Peyer's patch (tissue), 4 donors: ENCODE data around the gene INPP4A. TPM values are rescaled to one million over a fixed set of nuclear protein-coding genes. Genes with fewer than 3 reads are reported as not detected.

Experiments
- DNase-seq, 3 donors: peaks; one replicate each; pipeline ENCODE4 v3.0.0-alpha.2; 2017 to 2019
- H3K27ac ChIP-seq, 4 donors: fragments of 200-600 bp; sonication (generic); one replicate each; pipeline ENCODE4 v1.5.1; 2016 to 2019
- H3K27me3 ChIP-seq, 2 donors: fragments of 200-600 bp; sonication (generic); one replicate each; pipeline ENCODE4 v1.5.1; 2019
- H3K36me3 ChIP-seq, 3 donors: fragments of 200-600 bp; sonication (generic); one replicate each; pipeline ENCODE4 v1.5.1; 2016 to 2019
- H3K4me1 ChIP-seq, 4 donors: fragments of 200-600 bp; sonication (generic); one replicate each; pipeline ENCODE4 v1.5.1; 2016 to 2019
- H3K4me3 ChIP-seq, 4 donors: fragments of 200-600 bp; sonication (generic); 1 replicate in 3 of 4; 2 replicates in 1 of 4; pipeline ENCODE4 v1.5.1; 2016 to 2019; ENCODE audit warnings: mild to moderate bottlenecking in 1 of 4
- H3K9me3 ChIP-seq, 4 donors: fragments of 200-600 bp; sonication (generic); one replicate each; pipeline ENCODE4 v1.5.1; 2016 to 2019; ENCODE audit warnings: mild to moderate bottlenecking in 1 of 4
- CTCF ChIP-seq, 6 experiments: fragments of 450-650 bp in 4 of 6; fragments of 200-600 bp in 2 of 6; sonication (generic) in 1 of 6; IDR thresholded peaks; one replicate each; pipeline ENCODE4 v1.5.1; 2017 to 2019; ENCODE audit warnings: antibody characterized with exemption in 6 of 6, mild to moderate bottlenecking in 3 of 6, moderate library complexity in 1 of 6
- POLR2A ChIP-seq, 2 donors: fragments of 450-650 bp; IDR thresholded peaks; one replicate each; pipeline ENCODE4 v1.5.1; 2017; ENCODE audit warnings: antibody characterized with exemption in 2 of 2, mild to moderate bottlenecking in 2 of 2, moderate library complexity in 2 of 2
- total RNA-seq, 4 donors: library from RNA; depleted of rRNA; stranded (reverse); fragments of >200 nt; gene quantifications; one replicate each; pipeline ENCODE4 v1.1.0, GENCODE V29; 2016

The INPP4A gene
- total RNA-seq, 4 donors from 2014 or later, result 15.6 to 78.4 (median 27.4) TPM

GRCh38 chr2:98541489-98541888, 96.8 kb downstream of the INPP4A start:
- H3K36me3 ChIP-seq, result peaks cover 0 to 52% (median 0%) of the 10 kb centered on the region in 3 donors
- no peak for TF ChIP-seq CTCF (IDR thresholded peaks at IDR 0.05)
- no peak for TF ChIP-seq POLR2A (IDR thresholded peaks at IDR 0.05)
- H3K27ac ChIP-seq, result no peak overlapping the region
- H3K27me3 ChIP-seq, result no peaks in the 10 kb centered on the region
- no peaks in the 10 kb centered on the region for H3K9me3 ChIP-seq
- H3K4me1 ChIP-seq, result no peaks in the 10 kb centered on the region
- no peak for DNase-seq
- no peak overlapping the region for H3K4me3 ChIP-seq

- Histone ChIP-seq H3K36me3 (peaks cover 0 to 56% (median 0%) of the 10 kb centered on the region in 3 donors), H3K27ac (no peak overlapping the region), H3K4me1 (no peaks in the 10 kb centered on the region), H3K4me3 (no peak overlapping the region), H3K27me3 (no peaks in the 10 kb centered on the region), H3K9me3 (no peaks in the 10 kb centered on the region)
- TF ChIP-seq CTCF (IDR thresholded peaks at IDR 0.05) (no peak), POLR2A (IDR thresholded peaks at IDR 0.05) (no peak)
- DNase-seq, result no peak
Measured at GRCh38 chr2:98541906-98542305, 97.2 kb downstream of the INPP4A start.

- H3K27me3 ChIP-seq, result no peaks in the 10 kb centered on the region
- H3K27ac ChIP-seq, result no peak overlapping the region
- no peak for TF ChIP-seq CTCF (IDR thresholded peaks at IDR 0.05)
- TF ChIP-seq POLR2A (IDR thresholded peaks at IDR 0.05), result no peak
- H3K4me1 ChIP-seq, result no peaks in the 10 kb centered on the region
- H3K4me3 ChIP-seq, result no peak overlapping the region
- DNase-seq, result no peak
- peaks cover 0 to 55% (median 0%) of the 10 kb centered on the region in 3 donors for H3K36me3 ChIP-seq
- H3K9me3 ChIP-seq, result no peaks in the 10 kb centered on the region
Measured at GRCh38 chr2:98543214-98543613, 98.6 kb downstream of the INPP4A start.

GRCh38 chr2:98543842-98544241, 99.2 kb downstream of the INPP4A start:
- peaks cover 0 to 51% (median 0%) of the 10 kb centered on the region in 3 donors for H3K36me3 ChIP-seq
- no peak for TF ChIP-seq POLR2A (IDR thresholded peaks at IDR 0.05)
- TF ChIP-seq CTCF (IDR thresholded peaks at IDR 0.05), result no peak
- H3K9me3 ChIP-seq, result no peaks in the 10 kb centered on the region
- H3K4me1 ChIP-seq, result no peaks in the 10 kb centered on the region
- no peak overlapping the region for H3K27ac ChIP-seq
- DNase-seq, result no peak
- H3K4me3 ChIP-seq, result no peak overlapping the region
- no peaks in the 10 kb centered on the region for H3K27me3 ChIP-seq

GRCh38 chr2:98545591-98545990, 100.9 kb downstream of the INPP4A start:
- no peaks in the 10 kb centered on the region for H3K9me3 ChIP-seq
- TF ChIP-seq POLR2A (IDR thresholded peaks at IDR 0.05), result no peak
- TF ChIP-seq CTCF (IDR thresholded peaks at IDR 0.05), result no peak
- no peaks in the 10 kb centered on the region for H3K4me1 ChIP-seq
- H3K4me3 ChIP-seq, result no peak overlapping the region
- no peak for DNase-seq
- H3K27me3 ChIP-seq, result no peaks in the 10 kb centered on the region
- no peak overlapping the region for H3K27ac ChIP-seq
- peaks cover 0 to 42% (median 0%) of the 10 kb centered on the region in 3 donors for H3K36me3 ChIP-seq

GRCh38 chr2:98546186-98546585, 101.5 kb downstream of the INPP4A start:
- no peaks in the 10 kb centered on the region for H3K9me3 ChIP-seq
- no peak for DNase-seq
- H3K4me3 ChIP-seq, result no peak overlapping the region
- H3K36me3 ChIP-seq, result peaks cover 0 to 42% (median 0%) of the 10 kb centered on the region in 3 donors
- H3K4me1 ChIP-seq, result no peaks in the 10 kb centered on the region
- no peaks in the 10 kb centered on the region for H3K27me3 ChIP-seq
- TF ChIP-seq CTCF (IDR thresholded peaks at IDR 0.05), result no peak
- TF ChIP-seq POLR2A (IDR thresholded peaks at IDR 0.05), result no peak
- no peak overlapping the region for H3K27ac ChIP-seq
